ENCODE measurements around the gene SEPTIN14. TPM values are rescaled to one million over a fixed set of nuclear protein-coding genes. Genes with fewer than 3 reads are reported as not detected.
A peak's percentile ranks its signal among the peaks of the same experiment; 100 is the strongest.

Gene SEPTIN14
- total and polyA plus RNA-seq, 2 experiments from 2014 or later: not detected

DNA sequence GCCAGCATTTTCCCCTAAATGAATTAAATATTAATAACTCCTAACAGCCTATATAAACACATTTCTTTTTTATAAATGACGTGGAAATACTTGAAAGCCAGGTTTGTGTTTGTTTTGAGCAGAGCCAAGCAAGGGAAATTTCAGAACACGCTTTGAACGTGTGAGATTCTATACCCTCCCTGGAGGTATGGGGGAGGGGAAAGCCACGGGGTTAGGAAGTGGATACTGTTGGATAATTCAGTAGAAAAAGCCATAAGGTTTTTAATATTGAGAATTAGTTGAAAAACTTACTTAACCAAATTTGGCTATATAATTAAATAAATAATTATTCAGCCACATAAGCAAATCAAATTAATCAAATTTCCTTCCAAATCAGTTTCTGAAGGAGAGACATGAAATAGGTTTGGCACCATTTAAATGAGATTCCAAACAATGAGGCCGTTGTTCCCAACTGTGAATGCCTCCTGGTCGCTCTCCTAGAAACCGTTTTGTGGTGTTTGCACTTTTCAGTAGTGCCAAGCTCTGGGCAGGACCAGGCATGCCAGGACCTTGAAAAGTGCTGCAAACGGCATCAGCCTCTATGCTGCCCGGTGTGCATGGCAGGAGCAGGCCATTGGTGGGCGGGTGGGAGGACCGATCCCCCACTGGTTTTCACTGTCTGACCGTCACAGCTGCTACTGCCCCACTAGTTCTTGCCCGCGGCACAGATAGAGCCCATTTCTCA is 88.1 kb downstream of the SEPTIN14 start:
- Histone ChIP-seq H3K36me3 (ENCODE audit: insufficient read depth) (no peaks in the 10 kb centered on the region), H3F3A (replicated peaks; ENCODE audit: low read depth) (no peaks in the 10 kb centered on the region), H4K20me1 (replicated peaks; ENCODE audit: insufficient read depth) (no peaks in the 10 kb centered on the region), H3K4me1 (ENCODE audit: insufficient read depth) (peaks cover 9% of the 10 kb centered on the region), H3K79me2 (replicated peaks; ENCODE audit: insufficient read depth) (no peaks in the 10 kb centered on the region), H3K27me3 (ENCODE audit: insufficient read depth) (no peaks in the 10 kb centered on the region), H3K4me2 (peak overlapping the region; percentile 66), H3K27ac (ENCODE audit: low read depth) (no peak overlapping the region), H2AFZ (no peak overlapping the region), H3K9me2 (ENCODE audit: insufficient read depth) (no peaks in the 10 kb centered on the region), H3K4me3 (peak overlapping the region; percentile 39; the same call in 1 of the 2 replicates)
- Mint-ChIP-seq H3K4me1 (0 out of 3 replicates have a peak, but pooled peaks cover 3% of the 10 kb centered on the region), H3K9me3 (peaks cover 58% of the 10 kb centered on the region), H3K4me3 (peak overlapping the region; percentile 27; the same call in 1 of the 3 replicates), H3K27ac (no peak overlapping the region), H3K27me3 (ENCODE audit: insufficient read depth, low read depth, poor library complexity) (peaks cover 1% of the 10 kb centered on the region), H3K36me3 (ENCODE audit: low read depth) (peaks cover 17% of the 10 kb centered on the region; the same call in 2 of the 3 replicates)
- DNase-seq (ENCODE audit: low spot score) (peak; percentile 2), ATAC-seq (peak; percentile 76)
- TF ChIP-seq POLR2AphosphoS5 (IDR thresholded peaks at IDR 0.05; ENCODE audit: low read depth): no peak
- no peak for TF ChIP-seq STAT1 (IDR thresholded peaks at IDR 0.05; ENCODE audit: unreplicated experiment)
- no peak for TF ChIP-seq NANOG (IDR thresholded peaks at IDR 0.05; ENCODE audit: borderline replicate concordance)
- TF ChIP-seq, protein P1, sequence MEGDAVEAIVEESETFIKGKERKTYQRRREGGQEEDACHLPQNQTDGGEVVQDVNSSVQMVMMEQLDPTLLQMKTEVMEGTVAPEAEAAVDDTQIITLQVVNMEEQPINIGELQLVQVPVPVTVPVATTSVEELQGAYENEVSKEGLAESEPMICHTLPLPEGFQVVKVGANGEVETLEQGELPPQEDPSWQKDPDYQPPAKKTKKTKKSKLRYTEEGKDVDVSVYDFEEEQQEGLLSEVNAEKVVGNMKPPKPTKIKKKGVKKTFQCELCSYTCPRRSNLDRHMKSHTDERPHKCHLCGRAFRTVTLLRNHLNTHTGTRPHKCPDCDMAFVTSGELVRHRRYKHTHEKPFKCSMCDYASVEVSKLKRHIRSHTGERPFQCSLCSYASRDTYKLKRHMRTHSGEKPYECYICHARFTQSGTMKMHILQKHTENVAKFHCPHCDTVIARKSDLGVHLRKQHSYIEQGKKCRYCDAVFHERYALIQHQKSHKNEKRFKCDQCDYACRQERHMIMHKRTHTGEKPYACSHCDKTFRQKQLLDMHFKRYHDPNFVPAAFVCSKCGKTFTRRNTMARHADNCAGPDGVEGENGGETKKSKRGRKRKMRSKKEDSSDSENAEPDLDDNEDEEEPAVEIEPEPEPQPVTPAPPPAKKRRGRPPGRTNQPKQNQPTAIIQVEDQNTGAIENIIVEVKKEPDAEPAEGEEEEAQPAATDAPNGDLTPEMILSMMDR (conservative IDR thresholded peaks at IDR 0.05; ENCODE audit: low read depth in 2 of 2): no peak
- no peak for TF ChIP-seq JUNB (IDR thresholded peaks at IDR 0.05; ENCODE audit: unreplicated experiment)
- TF ChIP-seq CREB1 (CRISPR knock-in tag; IDR thresholded peaks at IDR 0.05; ENCODE audit: low read depth): no peak
- TF ChIP-seq, protein P2, sequence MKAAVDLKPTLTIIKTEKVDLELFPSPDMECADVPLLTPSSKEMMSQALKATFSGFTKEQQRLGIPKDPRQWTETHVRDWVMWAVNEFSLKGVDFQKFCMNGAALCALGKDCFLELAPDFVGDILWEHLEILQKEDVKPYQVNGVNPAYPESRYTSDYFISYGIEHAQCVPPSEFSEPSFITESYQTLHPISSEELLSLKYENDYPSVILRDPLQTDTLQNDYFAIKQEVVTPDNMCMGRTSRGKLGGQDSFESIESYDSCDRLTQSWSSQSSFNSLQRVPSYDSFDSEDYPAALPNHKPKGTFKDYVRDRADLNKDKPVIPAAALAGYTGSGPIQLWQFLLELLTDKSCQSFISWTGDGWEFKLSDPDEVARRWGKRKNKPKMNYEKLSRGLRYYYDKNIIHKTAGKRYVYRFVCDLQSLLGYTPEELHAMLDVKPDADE (IDR thresholded peaks at IDR 0.05): no peak
- TF ChIP-seq EZH2 (IDR thresholded peaks at IDR 0.05; ENCODE audit: low read depth, unreplicated experiment): no peak
- TF ChIP-seq, protein P3, sequence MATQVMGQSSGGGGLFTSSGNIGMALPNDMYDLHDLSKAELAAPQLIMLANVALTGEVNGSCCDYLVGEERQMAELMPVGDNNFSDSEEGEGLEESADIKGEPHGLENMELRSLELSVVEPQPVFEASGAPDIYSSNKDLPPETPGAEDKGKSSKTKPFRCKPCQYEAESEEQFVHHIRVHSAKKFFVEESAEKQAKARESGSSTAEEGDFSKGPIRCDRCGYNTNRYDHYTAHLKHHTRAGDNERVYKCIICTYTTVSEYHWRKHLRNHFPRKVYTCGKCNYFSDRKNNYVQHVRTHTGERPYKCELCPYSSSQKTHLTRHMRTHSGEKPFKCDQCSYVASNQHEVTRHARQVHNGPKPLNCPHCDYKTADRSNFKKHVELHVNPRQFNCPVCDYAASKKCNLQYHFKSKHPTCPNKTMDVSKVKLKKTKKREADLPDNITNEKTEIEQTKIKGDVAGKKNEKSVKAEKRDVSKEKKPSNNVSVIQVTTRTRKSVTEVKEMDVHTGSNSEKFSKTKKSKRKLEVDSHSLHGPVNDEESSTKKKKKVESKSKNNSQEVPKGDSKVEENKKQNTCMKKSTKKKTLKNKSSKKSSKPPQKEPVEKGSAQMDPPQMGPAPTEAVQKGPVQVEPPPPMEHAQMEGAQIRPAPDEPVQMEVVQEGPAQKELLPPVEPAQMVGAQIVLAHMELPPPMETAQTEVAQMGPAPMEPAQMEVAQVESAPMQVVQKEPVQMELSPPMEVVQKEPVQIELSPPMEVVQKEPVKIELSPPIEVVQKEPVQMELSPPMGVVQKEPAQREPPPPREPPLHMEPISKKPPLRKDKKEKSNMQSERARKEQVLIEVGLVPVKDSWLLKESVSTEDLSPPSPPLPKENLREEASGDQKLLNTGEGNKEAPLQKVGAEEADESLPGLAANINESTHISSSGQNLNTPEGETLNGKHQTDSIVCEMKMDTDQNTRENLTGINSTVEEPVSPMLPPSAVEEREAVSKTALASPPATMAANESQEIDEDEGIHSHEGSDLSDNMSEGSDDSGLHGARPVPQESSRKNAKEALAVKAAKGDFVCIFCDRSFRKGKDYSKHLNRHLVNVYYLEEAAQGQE (IDR thresholded peaks at IDR 0.05; ENCODE audit: unreplicated experiment): no peak
- no peak for TF ChIP-seq ZNF114 (CRISPR knock-in tag; IDR thresholded peaks at IDR 0.05)
- TF ChIP-seq, protein P4, sequence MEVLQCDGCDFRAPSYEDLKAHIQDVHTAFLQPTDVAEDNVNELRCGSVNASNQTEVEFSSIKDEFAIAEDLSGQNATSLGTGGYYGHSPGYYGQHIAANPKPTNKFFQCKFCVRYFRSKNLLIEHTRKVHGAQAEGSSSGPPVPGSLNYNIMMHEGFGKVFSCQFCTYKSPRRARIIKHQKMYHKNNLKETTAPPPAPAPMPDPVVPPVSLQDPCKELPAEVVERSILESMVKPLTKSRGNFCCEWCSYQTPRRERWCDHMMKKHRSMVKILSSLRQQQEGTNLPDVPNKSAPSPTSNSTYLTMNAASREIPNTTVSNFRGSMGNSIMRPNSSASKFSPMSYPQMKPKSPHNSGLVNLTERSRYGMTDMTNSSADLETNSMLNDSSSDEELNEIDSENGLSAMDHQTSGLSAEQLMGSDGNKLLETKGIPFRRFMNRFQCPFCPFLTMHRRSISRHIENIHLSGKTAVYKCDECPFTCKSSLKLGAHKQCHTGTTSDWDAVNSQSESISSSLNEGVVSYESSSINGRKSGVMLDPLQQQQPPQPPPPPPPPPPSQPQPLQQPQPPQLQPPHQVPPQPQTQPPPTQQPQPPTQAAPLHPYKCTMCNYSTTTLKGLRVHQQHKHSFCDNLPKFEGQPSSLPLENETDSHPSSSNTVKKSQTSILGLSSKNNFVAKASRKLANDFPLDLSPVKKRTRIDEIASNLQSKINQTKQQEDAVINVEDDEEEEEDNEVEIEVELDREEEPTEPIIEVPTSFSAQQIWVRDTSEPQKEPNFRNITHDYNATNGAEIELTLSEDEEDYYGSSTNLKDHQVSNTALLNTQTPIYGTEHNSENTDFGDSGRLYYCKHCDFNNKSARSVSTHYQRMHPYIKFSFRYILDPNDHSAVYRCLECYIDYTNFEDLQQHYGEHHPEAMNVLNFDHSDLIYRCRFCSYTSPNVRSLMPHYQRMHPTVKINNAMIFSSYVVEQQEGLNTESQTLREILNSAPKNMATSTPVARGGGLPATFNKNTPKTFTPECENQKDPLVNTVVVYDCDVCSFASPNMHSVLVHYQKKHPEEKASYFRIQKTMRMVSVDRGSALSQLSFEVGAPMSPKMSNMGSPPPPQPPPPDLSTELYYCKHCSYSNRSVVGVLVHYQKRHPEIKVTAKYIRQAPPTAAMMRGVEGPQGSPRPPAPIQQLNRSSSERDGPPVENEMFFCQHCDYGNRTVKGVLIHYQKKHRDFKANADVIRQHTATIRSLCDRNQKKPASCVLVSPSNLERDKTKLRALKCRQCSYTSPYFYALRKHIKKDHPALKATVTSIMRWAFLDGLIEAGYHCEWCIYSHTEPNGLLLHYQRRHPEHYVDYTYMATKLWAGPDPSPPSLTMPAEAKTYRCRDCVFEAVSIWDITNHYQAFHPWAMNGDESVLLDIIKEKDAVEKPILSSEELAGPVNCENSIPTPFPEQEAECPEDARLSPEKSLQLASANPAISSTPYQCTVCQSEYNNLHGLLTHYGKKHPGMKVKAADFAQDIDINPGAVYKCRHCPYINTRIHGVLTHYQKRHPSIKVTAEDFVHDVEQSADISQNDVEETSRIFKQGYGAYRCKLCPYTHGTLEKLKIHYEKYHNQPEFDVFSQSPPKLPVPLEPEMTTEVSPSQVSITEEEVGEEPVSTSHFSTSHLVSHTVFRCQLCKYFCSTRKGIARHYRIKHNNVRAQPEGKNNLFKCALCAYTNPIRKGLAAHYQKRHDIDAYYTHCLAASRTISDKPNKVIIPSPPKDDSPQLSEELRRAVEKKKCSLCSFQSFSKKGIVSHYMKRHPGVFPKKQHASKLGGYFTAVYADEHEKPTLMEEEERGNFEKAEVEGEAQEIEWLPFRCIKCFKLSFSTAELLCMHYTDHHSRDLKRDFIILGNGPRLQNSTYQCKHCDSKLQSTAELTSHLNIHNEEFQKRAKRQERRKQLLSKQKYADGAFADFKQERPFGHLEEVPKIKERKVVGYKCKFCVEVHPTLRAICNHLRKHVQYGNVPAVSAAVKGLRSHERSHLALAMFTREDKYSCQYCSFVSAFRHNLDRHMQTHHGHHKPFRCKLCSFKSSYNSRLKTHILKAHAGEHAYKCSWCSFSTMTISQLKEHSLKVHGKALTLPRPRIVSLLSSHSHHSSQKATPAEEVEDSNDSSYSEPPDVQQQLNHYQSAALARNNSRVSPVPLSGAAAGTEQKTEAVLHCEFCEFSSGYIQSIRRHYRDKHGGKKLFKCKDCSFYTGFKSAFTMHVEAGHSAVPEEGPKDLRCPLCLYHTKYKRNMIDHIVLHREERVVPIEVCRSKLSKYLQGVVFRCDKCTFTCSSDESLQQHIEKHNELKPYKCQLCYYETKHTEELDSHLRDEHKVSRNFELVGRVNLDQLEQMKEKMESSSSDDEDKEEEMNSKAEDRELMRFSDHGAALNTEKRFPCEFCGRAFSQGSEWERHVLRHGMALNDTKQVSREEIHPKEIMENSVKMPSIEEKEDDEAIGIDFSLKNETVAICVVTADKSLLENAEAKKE (CRISPR knock-in tag; IDR thresholded peaks at IDR 0.05): no peak
- TF ChIP-seq ZNF331 (CRISPR knock-in tag; IDR thresholded peaks at IDR 0.05; ENCODE audit: low read depth): no peak
- TF ChIP-seq EZH2phosphoT487 (IDR thresholded peaks at IDR 0.05; ENCODE audit: unreplicated experiment): no peak
